HG02870 (cell line): ENCODE results near the gene CCR9.

Source experiments
- ATAC-seq: cut with Tn5 transposase; IDR thresholded peaks from one replicate; pipeline ENCODE4 v1.9.1; 2021; ENCODE audit warnings: mild to moderate bottlenecking, moderate library complexity; ENCODE audit not compliant: unreplicated experiment

Gene CCR9

GRCh38 chr3:45907769-45908705 lies 21.7 kb downstream of the CCR9 start:
- no peak for ATAC-seq

GRCh38 chr3:45908761-45909160 lies 22.4 kb downstream of the CCR9 start:
- ATAC-seq = no peak

GRCh38 chr3:45909542-45909941 lies 23.2 kb downstream of the CCR9 start:
- no peak for ATAC-seq

- no peak for ATAC-seq
Measured at GRCh38 chr3:45910892-45911291, 24.5 kb downstream of the CCR9 start.

- no peak for ATAC-seq
Measured at GRCh38 chr3:45911511-45912226, 25.3 kb downstream of the CCR9 start.

- ATAC-seq = no peak
Measured at GRCh38 chr3:45912435-45912834, 26.1 kb downstream of the CCR9 start.

GRCh38 chr3:45914362-45915058 lies 28.2 kb downstream of the CCR9 start:
- ATAC-seq = no peak

- ATAC-seq = no peak
Measured at GRCh38 chr3:45915059-45915439, 28.7 kb downstream of the CCR9 start.

GRCh38 chr3:45915518-45916231 lies 29.3 kb downstream of the CCR9 start:
- peak; percentile 93 for ATAC-seq

GRCh38 chr3:45917146-45917898 lies 31.0 kb downstream of the CCR9 start:
- ATAC-seq = no peak

- no peak for ATAC-seq
Measured at GRCh38 chr3:45921158-45922038, 35.1 kb downstream of the CCR9 start.

- ATAC-seq = no peak
Measured at GRCh38 chr3:45922039-45922326, 35.6 kb downstream of the CCR9 start.

GRCh38 chr3:45922950-45923590 lies 36.7 kb downstream of the CCR9 start:
- ATAC-seq = no peak

GRCh38 chr3:45923755-45924154 lies 37.4 kb downstream of the CCR9 start:
- ATAC-seq = no peak

- no peak for ATAC-seq
Measured at GRCh38 chr3:45927881-45928280, 41.5 kb downstream of the CCR9 start.

- peak; percentile 47 for ATAC-seq
Measured at GRCh38 chr3:45929042-45929679, 42.8 kb downstream of the CCR9 start.

- ATAC-seq = no peak
Measured at GRCh38 chr3:45931496-45931895, 45.2 kb downstream of the CCR9 start.

- no peak for ATAC-seq
Measured at GRCh38 chr3:45932112-45932511, 45.8 kb downstream of the CCR9 start.
